ENCODE results near the gene PGA4. TPM values are rescaled to one million over a fixed set of nuclear protein-coding genes. Genes with fewer than 3 reads are reported as not detected.
A peak's percentile ranks its signal among the peaks of the same experiment; 100 is the strongest.

The PGA4 gene
- total RNA-seq, 2 experiments from 2014 or later = not detected

DNA sequence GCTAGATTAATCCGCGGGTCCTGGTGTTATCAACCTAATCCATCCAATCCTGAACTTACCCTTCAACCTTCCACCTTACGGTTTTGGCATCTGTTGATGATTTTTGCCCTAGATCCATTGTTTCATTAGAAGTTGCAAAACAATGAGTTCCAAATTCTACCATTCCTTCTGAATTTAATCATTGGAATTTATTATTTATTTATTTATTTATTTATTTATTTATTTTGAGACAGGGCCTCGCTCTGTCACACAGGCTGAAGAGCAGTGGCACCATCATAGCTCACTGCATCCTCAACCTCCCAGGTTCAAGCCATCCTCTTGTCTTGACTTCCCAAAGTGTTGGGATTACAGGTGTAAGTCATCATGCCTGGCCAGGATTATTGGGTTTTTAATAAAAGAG, 40.7 kb upstream of the PGA4 start:
- H3K4me1 Mint-ChIP-seq (ENCODE audit: low read depth) = no peaks in the 10 kb centered on the region
- no peaks in the 10 kb centered on the region for H3K27me3 Mint-ChIP-seq
- no peaks in the 10 kb centered on the region for H3K9me3 Mint-ChIP-seq
- no peak overlapping the region for H3K4me3 Mint-ChIP-seq
- H3K36me3 Mint-ChIP-seq (ENCODE audit: low read depth) = no peaks in the 10 kb centered on the region
- no peak overlapping the region for H3K27ac ChIP-seq (ENCODE audit: low read depth in 1 of 2, low read length in 2 of 2)
- intact Hi-C loops (cut with DNase I, micrococcal nuclease) = no loop called here
- ChIA-PET POLR2A (no interaction called here), CTCF (no interaction called here)
- ATAC-seq (ENCODE audit: poor library complexity) = no peak
- DNase-seq = no peak
- TF ChIP-seq, protein P1, sequence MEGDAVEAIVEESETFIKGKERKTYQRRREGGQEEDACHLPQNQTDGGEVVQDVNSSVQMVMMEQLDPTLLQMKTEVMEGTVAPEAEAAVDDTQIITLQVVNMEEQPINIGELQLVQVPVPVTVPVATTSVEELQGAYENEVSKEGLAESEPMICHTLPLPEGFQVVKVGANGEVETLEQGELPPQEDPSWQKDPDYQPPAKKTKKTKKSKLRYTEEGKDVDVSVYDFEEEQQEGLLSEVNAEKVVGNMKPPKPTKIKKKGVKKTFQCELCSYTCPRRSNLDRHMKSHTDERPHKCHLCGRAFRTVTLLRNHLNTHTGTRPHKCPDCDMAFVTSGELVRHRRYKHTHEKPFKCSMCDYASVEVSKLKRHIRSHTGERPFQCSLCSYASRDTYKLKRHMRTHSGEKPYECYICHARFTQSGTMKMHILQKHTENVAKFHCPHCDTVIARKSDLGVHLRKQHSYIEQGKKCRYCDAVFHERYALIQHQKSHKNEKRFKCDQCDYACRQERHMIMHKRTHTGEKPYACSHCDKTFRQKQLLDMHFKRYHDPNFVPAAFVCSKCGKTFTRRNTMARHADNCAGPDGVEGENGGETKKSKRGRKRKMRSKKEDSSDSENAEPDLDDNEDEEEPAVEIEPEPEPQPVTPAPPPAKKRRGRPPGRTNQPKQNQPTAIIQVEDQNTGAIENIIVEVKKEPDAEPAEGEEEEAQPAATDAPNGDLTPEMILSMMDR (IDR thresholded peaks at IDR 0.05) = no peak
- no peak overlapping the region for H3K4me3 ChIP-seq (ENCODE audit: low read length)
- no peaks in the 10 kb centered on the region for H3K4me1 ChIP-seq (ENCODE audit: insufficient read depth, low read length)
- H3K36me3 ChIP-seq (ENCODE audit: insufficient read depth, low read length) = no peaks in the 10 kb centered on the region
- H3K27ac Mint-ChIP-seq = no peak overlapping the region
- H3K9me3 ChIP-seq (ENCODE audit: control insufficient read depth in 1 of 2, insufficient read depth in 1 of 2, low read length in 2 of 2) = no peaks in the 10 kb centered on the region
- no peaks in the 10 kb centered on the region for H3K27me3 ChIP-seq (ENCODE audit: control insufficient read depth in 1 of 2, insufficient read depth in 2 of 2, low read length in 2 of 2)

GRCh38 chr11:61183645-61184044, 38.5 kb upstream of the PGA4 start:
- Histone ChIP-seq H3K27ac (ENCODE audit: low read depth in 1 of 2, low read length in 2 of 2) (no peak overlapping the region), H3K9me3 (ENCODE audit: control insufficient read depth in 1 of 2, insufficient read depth in 1 of 2, low read length in 2 of 2) (no peaks in the 10 kb centered on the region), H3K36me3 (ENCODE audit: insufficient read depth, low read length) (no peaks in the 10 kb centered on the region), H3K4me1 (ENCODE audit: insufficient read depth, low read length) (no peaks in the 10 kb centered on the region), H3K4me3 (ENCODE audit: low read length) (no peak overlapping the region), H3K27me3 (ENCODE audit: control insufficient read depth in 1 of 2, insufficient read depth in 2 of 2, low read length in 2 of 2) (no peaks in the 10 kb centered on the region)
- H3K36me3 Mint-ChIP-seq (ENCODE audit: low read depth) = no peaks in the 10 kb centered on the region
- no peak overlapping the region for H3K4me3 Mint-ChIP-seq
- intact Hi-C loops (cut with DNase I, micrococcal nuclease) = no loop called here
- H3K27me3 Mint-ChIP-seq = no peaks in the 10 kb centered on the region
- no peak overlapping the region for H3K27ac Mint-ChIP-seq
- CTCF ChIA-PET = interaction anchor here (1.9 kb wide), 1 partner anchor 214 kb away, joined by 6 read pairs; no protein-coding TSS in a partner anchor
- H3K9me3 Mint-ChIP-seq = no peaks in the 10 kb centered on the region
- TF ChIP-seq, protein P1 (IDR thresholded peaks at IDR 0.05) = no peak
- POLR2A ChIA-PET = no interaction called here
- ATAC-seq (ENCODE audit: poor library complexity) (no peak), DNase-seq (no peak)
- H3K4me1 Mint-ChIP-seq (ENCODE audit: low read depth) = no peaks in the 10 kb centered on the region

- DNase-seq (peak in 1 of 14 experiments; percentile 2), ATAC-seq (ENCODE audit: poor library complexity) (no peak)
- H3K9me3 ChIP-seq (ENCODE audit: control insufficient read depth in 1 of 2, insufficient read depth in 1 of 2, low read length in 2 of 2) = no peaks in the 10 kb centered on the region
- TF ChIP-seq, protein P1 (IDR thresholded peaks at IDR 0.05) = no peak
- Mint-ChIP-seq H3K27ac (no peak overlapping the region), H3K4me1 (ENCODE audit: low read depth) (no peaks in the 10 kb centered on the region), H3K36me3 (ENCODE audit: low read depth) (no peaks in the 10 kb centered on the region), H3K9me3 (no peaks in the 10 kb centered on the region), H3K4me3 (no peak overlapping the region), H3K27me3 (peaks cover 3% of the 10 kb centered on the region)
- H3K27me3 ChIP-seq (ENCODE audit: control insufficient read depth in 1 of 2, insufficient read depth in 2 of 2, low read length in 2 of 2) = no peaks in the 10 kb centered on the region
- intact Hi-C loops (cut with DNase I, micrococcal nuclease) = loop anchor here in 1 of 2 experiments (5.0 kb wide), 2 partner anchors 104 to 409 kb away; no protein-coding TSS in a partner anchor
- CTCF ChIA-PET = interaction anchor here (1.0 to 2.7 kb wide), 8 partner anchors 26 to 355 kb away, joined by 3 to 19 read pairs (median 4); partner anchors contain the start of gene CD6
- no peaks in the 10 kb centered on the region for H3K4me1 ChIP-seq (ENCODE audit: insufficient read depth, low read length)
- no peaks in the 10 kb centered on the region for H3K36me3 ChIP-seq (ENCODE audit: insufficient read depth, low read length)
- POLR2A ChIA-PET = no interaction called here
- no peak overlapping the region for H3K4me3 ChIP-seq (ENCODE audit: low read length)
- H3K27ac ChIP-seq (ENCODE audit: low read depth in 1 of 2, low read length in 2 of 2) = no peak overlapping the region
Observed at GRCh38 chr11:61186504-61186903, 35.6 kb upstream of the PGA4 start.

Data from CD4-positive, alpha-beta T cell (primary cell).